Measurements from ENCODE around the gene OR4K15. TPM values are rescaled to one million over a fixed set of nuclear protein-coding genes. Genes with fewer than 3 reads are reported as not detected.

The OR4K15 gene
- total and polyA plus RNA-seq, 2 of the 13 experiments (the other 11 are each of a cell fraction or from before 2014, with no cell fraction given), result not detected

- CTCF ChIA-PET (ENCODE audit: low intra/inter-chr PET ratio, low total read pairs), result no interaction called here
- no peak for DNase-seq (ENCODE audit: low spot score)
- H3K79me2 ChIP-seq (ENCODE audit: insufficient read depth, low read length), result no peaks in the 10 kb centered on the region
- H3K27ac ChIP-seq (ENCODE audit: extremely low read length, insufficient read depth, low read length), result no peak overlapping the region
- no peaks in the 10 kb centered on the region for H4K20me1 ChIP-seq (ENCODE audit: insufficient read depth, low read length)
- BruUV-seq (replicated peaks), result no TSS peak
- no peaks in the 10 kb centered on the region for H3K4me1 ChIP-seq (ENCODE audit: insufficient read depth, low read length)
- no peak overlapping the region for H3K9ac ChIP-seq (ENCODE audit: insufficient read depth, low read depth, low read length)
- no peak overlapping the region for H3K4me3 ChIP-seq (replicated peaks in 1 of 3; ENCODE audit: insufficient read depth in 1 of 3, low read depth in 2 of 3, low read length in 3 of 3)
- POLR2A ChIA-PET, result no interaction called here
- intact Hi-C loops (cut with micrococcal nuclease; ENCODE audit: unreplicated experiment) (no loop called here), in situ Hi-C loops (cut with HindIII; ENCODE audit: extremely low pct_ligation_motif_present, low pct_unique_long_range_greater_than_20kb) (no loop called here)
- peak; percentile 58; the same call in 1 of the 2 replicates for TF ChIP-seq CEBPB (IDR thresholded peaks at IDR 0.05; ENCODE audit: borderline replicate concordance, low read depth, low read length)
- no peak for TF ChIP-seq ZNF468 (CRISPR knock-in tag; IDR thresholded peaks at IDR 0.05)
- TF ChIP-seq, protein P1, sequence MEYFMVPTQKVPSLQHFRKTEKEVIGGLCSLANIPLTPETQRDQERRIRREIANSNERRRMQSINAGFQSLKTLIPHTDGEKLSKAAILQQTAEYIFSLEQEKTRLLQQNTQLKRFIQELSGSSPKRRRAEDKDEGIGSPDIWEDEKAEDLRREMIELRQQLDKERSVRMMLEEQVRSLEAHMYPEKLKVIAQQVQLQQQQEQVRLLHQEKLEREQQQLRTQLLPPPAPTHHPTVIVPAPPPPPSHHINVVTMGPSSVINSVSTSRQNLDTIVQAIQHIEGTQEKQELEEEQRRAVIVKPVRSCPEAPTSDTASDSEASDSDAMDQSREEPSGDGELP (IDR thresholded peaks at IDR 0.05; ENCODE audit: borderline replicate concordance, low read depth), result no peak
- TF ChIP-seq ZBTB34 (CRISPR knock-in tag; IDR thresholded peaks at IDR 0.05), result no peak
- TF ChIP-seq NFE2L1 (CRISPR knock-in tag; IDR thresholded peaks at IDR 0.05; ENCODE audit: borderline replicate concordance), result no peak
- no peak for TF ChIP-seq ZNF766 (CRISPR knock-in tag; IDR thresholded peaks at IDR 0.05; ENCODE audit: borderline replicate concordance)
- no peak for TF ChIP-seq ZEB1 (IDR thresholded peaks at IDR 0.05; ENCODE audit: insufficient replicate concordance, low read depth)
- FAIRE-seq, result no peak
- H3K9me3 ChIP-seq (ENCODE audit: low read length), result no peaks in the 10 kb centered on the region
- no peaks in the 10 kb centered on the region; a peak in 1 of 5 replicates for H3K27me3 ChIP-seq (ENCODE audit: control insufficient read depth in 1 of 2, insufficient read depth in 2 of 2, low read length in 2 of 2)
- 17% methylated on average over 7 of the region's 7 CpGs for WGBS (ENCODE audit: low lambda C conversion rate)
- H3K36me3 ChIP-seq (replicated peaks in 1 of 2; ENCODE audit: control insufficient read depth in 1 of 2, insufficient read depth in 2 of 2, low read length in 2 of 2), result no peaks in the 10 kb centered on the region
- ATAC-seq, result no peak
- H3K4me2 ChIP-seq (ENCODE audit: low read depth, low read length), result no peak overlapping the region
- no peak overlapping the region for H2AFZ ChIP-seq (ENCODE audit: low read length)
Measured at GRCh38 chr14:20002319-20002718, 26.9 kb downstream of the OR4K15 start.

DNA sequence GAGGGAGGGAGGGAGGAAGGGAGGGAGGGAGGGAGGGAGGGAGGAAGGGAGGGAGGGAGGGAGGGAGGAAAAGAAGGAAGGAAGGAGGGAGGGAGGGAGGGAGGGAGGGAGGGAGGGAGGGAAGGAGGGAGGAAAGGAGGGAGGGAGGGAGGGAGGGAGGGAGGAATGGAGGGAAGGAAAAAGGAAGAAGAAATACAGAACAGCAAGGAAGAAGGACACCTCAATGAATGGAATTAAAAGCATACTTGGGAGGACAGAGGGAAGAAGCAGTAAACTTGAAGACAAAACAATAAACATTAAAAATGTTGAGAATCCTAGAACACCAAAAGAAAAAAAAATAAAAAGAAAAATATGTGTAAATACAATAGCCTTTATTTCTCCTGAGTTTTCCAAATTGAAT is 32.8 kb downstream of the OR4K15 start:
- Histone ChIP-seq H3K79me2 (ENCODE audit: insufficient read depth, low read length) (no peaks in the 10 kb centered on the region), H3K36me3 (replicated peaks in 1 of 2; ENCODE audit: control insufficient read depth in 1 of 2, insufficient read depth in 2 of 2, low read length in 2 of 2) (no peaks in the 10 kb centered on the region), H4K20me1 (ENCODE audit: insufficient read depth, low read length) (no peaks in the 10 kb centered on the region), H3K27me3 (ENCODE audit: control insufficient read depth in 1 of 2, insufficient read depth in 2 of 2, low read length in 2 of 2) (no peaks in the 10 kb centered on the region), H3K4me1 (ENCODE audit: insufficient read depth, low read length) (no peaks in the 10 kb centered on the region), H3K27ac (ENCODE audit: extremely low read length, insufficient read depth, low read length) (no peak overlapping the region), H3K4me2 (ENCODE audit: low read depth, low read length) (no peak overlapping the region), H3K9ac (ENCODE audit: insufficient read depth, low read depth, low read length) (no peak overlapping the region), H3K4me3 (replicated peaks in 1 of 3; ENCODE audit: insufficient read depth in 1 of 3, low read depth in 2 of 3, low read length in 3 of 3) (no peak overlapping the region), H3K9me3 (ENCODE audit: low read length) (no peaks in the 10 kb centered on the region), H2AFZ (ENCODE audit: low read length) (no peak overlapping the region)
- intact Hi-C loops (cut with micrococcal nuclease; ENCODE audit: unreplicated experiment), result no loop called here
- BruUV-seq (replicated peaks), result no TSS peak
- FAIRE-seq (no peak), DNase-seq (ENCODE audit: low spot score) (no peak), ATAC-seq (no peak)
- in situ Hi-C loops (cut with HindIII; ENCODE audit: extremely low pct_ligation_motif_present, low pct_unique_long_range_greater_than_20kb), result no loop called here
- ChIA-PET POLR2A (no interaction called here), CTCF (ENCODE audit: low intra/inter-chr PET ratio, low total read pairs) (no interaction called here)
- TF ChIP-seq, protein P2, sequence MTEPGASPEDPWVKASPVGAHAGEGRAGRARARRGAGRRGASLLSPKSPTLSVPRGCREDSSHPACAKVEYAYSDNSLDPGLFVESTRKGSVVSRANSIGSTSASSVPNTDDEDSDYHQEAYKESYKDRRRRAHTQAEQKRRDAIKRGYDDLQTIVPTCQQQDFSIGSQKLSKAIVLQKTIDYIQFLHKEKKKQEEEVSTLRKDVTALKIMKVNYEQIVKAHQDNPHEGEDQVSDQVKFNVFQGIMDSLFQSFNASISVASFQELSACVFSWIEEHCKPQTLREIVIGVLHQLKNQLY (CRISPR knock-in tag; IDR thresholded peaks at IDR 0.05), result no peak
- TF ChIP-seq PITX1 (CRISPR knock-in tag; IDR thresholded peaks at IDR 0.05) (no peak), ZIK1 (CRISPR knock-in tag; IDR thresholded peaks at IDR 0.05; ENCODE audit: borderline replicate concordance, low read depth) (no peak), KAT8 (CRISPR knock-in tag; IDR thresholded peaks at IDR 0.05) (no peak), HNRNPK (IDR thresholded peaks at IDR 0.05; ENCODE audit: low read depth, low read length, poor library complexity, severe bottlenecking) (peak; percentile 91), RBM39 (IDR thresholded peaks at IDR 0.05; ENCODE audit: low read depth, low read length, poor library complexity, severe bottlenecking) (no peak), NFIC (IDR thresholded peaks at IDR 0.05; ENCODE audit: low read length) (no peak), TARDBP (CRISPR knock-in tag; IDR thresholded peaks at IDR 0.05) (no peak)

Measured in HepG2 (cell line).